GM23338 (cell line): ENCODE data around the gene ZDBF2.

Source experiments
- CREB1 ChIP-seq: fragments of 250-450 bp; sonication (Bioruptor Pico); IDR thresholded peaks from 2 replicates; pipeline ENCODE4 v1.5.0; 2020; ENCODE audit warnings: low read depth, mild to moderate bottlenecking, moderate library complexity
- CTCF ChIP-seq, 2 experiments: fragments of 200-600 bp in 1 of 2; sonication (generic) in 1 of 2; conservative IDR thresholded peaks; 2 replicates each; pipeline versions ENCODE4 v1.5.1 to v1.6.1; 2016 to 2017; ENCODE audit warnings: antibody characterized with exemption in 2 of 2, low read depth in 2 of 2, mild to moderate bottlenecking in 2 of 2, moderate library complexity in 1 of 2
- ETS1 ChIP-seq: IDR thresholded peaks from 2 replicates; pipeline ENCODE4 v1.6.1; 2016; ENCODE audit warnings: antibody characterized with exemption
- EZH2 ChIP-seq: fragments of 200-600 bp; sonication (generic); IDR thresholded peaks from one replicate; pipeline ENCODE4 v1.8.0; 2017; ENCODE audit warnings: antibody characterized with exemption, mild to moderate bottlenecking, low read depth; ENCODE audit not compliant: unreplicated experiment
- EZH2phosphoT487 ChIP-seq: fragments of 200-600 bp; sonication (generic); IDR thresholded peaks from one replicate; pipeline ENCODE4 v1.8.1; 2018; ENCODE audit warnings: antibody characterized with exemption; ENCODE audit not compliant: unreplicated experiment
- JUNB ChIP-seq: IDR thresholded peaks from one replicate; pipeline ENCODE4 v1.6.1; 2016; ENCODE audit warnings: antibody characterized with exemption; ENCODE audit not compliant: unreplicated experiment
- POLR2AphosphoS5 ChIP-seq: IDR thresholded peaks from 2 replicates; pipeline ENCODE4 v1.6.1; 2016; ENCODE audit warnings: antibody characterized with exemption, low read depth
- REST ChIP-seq: IDR thresholded peaks from one replicate; pipeline ENCODE4 v1.6.1; 2018; ENCODE audit warnings: antibody characterized with exemption; ENCODE audit not compliant: unreplicated experiment
- STAT1 ChIP-seq: IDR thresholded peaks from one replicate; pipeline ENCODE4 v1.6.1; 2016; ENCODE audit warnings: antibody characterized with exemption; ENCODE audit not compliant: unreplicated experiment
- ZNF114 ChIP-seq: fragments of 250-450 bp; sonication (Bioruptor Pico); IDR thresholded peaks from 2 replicates; pipeline ENCODE4 v1.5.0; 2020; ENCODE audit warnings: mild to moderate bottlenecking, moderate library complexity
- ZNF331 ChIP-seq: fragments of 250-450 bp; sonication (Bioruptor Pico); IDR thresholded peaks from 2 replicates; pipeline ENCODE4 v1.5.0; 2020; ENCODE audit warnings: low read depth, mild to moderate bottlenecking, moderate library complexity

DNA sequence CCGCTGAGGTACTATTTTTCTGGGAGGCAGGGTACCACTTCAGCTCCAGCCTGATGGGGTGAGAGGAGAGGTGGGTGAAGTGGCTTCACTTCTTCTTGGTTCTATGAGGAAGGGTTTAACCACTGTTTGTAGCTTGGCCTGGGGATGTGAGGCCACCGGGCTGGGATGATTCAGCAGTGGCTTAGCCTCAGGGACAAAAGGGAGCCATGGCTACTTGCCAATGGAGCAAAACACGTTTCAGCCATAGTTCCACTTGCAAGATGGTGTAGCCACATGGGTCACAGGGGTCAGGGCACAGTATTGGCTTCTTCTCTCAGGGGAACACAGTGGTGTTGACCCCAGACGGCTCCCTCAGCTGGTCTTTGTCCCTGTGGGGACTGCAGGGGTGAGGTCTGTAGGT lies 14.9 kb downstream of the ZDBF2 start:
- no peak for TF ChIP-seq CTCF (conservative IDR thresholded peaks at IDR 0.05; ENCODE audit: low read depth in 2 of 2)
- no peak for TF ChIP-seq EZH2
- TF ChIP-seq ETS1 = no peak
- TF ChIP-seq STAT1 = no peak
- no peak for TF ChIP-seq REST
- no peak for TF ChIP-seq POLR2AphosphoS5
- no peak for TF ChIP-seq EZH2phosphoT487
- TF ChIP-seq CREB1 (CRISPR knock-in tag) = no peak
- TF ChIP-seq JUNB = no peak
- TF ChIP-seq ZNF331 (CRISPR knock-in tag) = no peak
- no peak for TF ChIP-seq ZNF114 (CRISPR knock-in tag)
